Activated CD4-positive, alpha-beta memory T cell treated with anti-CD3 and anti-CD28 coated beads for 36 hours (primary cell): Measurements from ENCODE around the gene COL7A1. TPM values are rescaled to one million over a fixed set of nuclear protein-coding genes. Genes with fewer than 3 reads are reported as not detected.

Experiments
- CTCF ChIA-PET: fragments of 350-600 bp; sonication (Branson Sonifier 250); formaldehyde crosslinking; loops from one replicate; lab custom pipeline; 2021; ENCODE audit warnings: antibody characterized with exemption, inconsistent platforms; lab: Charles Lee
- POLR2A ChIA-PET: fragments of 350-600 bp; sonication (Branson Sonifier 250); formaldehyde crosslinking; loops from one replicate; lab custom pipeline; 2021; ENCODE audit warnings: antibody characterized with exemption; lab: Charles Lee
- DNase-seq: peaks from one replicate; pipeline ENCODE4 v3.0.0-alpha.2; 2020
- H3K27ac Mint-ChIP-seq: one replicate; pipeline ENCODE4 v1.8.0; 2021; ENCODE audit warnings: mixed read lengths
- H3K27me3 Mint-ChIP-seq: one replicate; pipeline ENCODE4 v1.8.0; 2021; ENCODE audit warnings: mixed read lengths
- H3K36me3 Mint-ChIP-seq: one replicate; pipeline ENCODE4 v1.8.0; 2021; ENCODE audit warnings: mixed read lengths
- H3K4me1 Mint-ChIP-seq: one replicate; pipeline ENCODE4 v1.8.0; 2021; ENCODE audit warnings: low read depth, mixed read lengths
- H3K4me3 Mint-ChIP-seq: one replicate; pipeline ENCODE4 v1.8.0; 2021; ENCODE audit warnings: mild to moderate bottlenecking, mixed read lengths
- H3K9me3 Mint-ChIP-seq: one replicate; pipeline ENCODE4 v1.8.0; 2021; ENCODE audit warnings: mixed read lengths
- intact Hi-C: fragments of 100-400 bp; cut with micrococcal nuclease; formaldehyde crosslinking; loops from one replicate; pipeline ENCODE4 v1.15.1; 2023
- total RNA-seq, 2 experiments: library from RNA; stranded (reverse); gene quantifications; one replicate each; pipeline ENCODE4 v1.2.3, GENCODE V29; 2021

The COL7A1 gene
- total RNA-seq, 2 experiments from 2014 or later = 1.1 TPM

DNA sequence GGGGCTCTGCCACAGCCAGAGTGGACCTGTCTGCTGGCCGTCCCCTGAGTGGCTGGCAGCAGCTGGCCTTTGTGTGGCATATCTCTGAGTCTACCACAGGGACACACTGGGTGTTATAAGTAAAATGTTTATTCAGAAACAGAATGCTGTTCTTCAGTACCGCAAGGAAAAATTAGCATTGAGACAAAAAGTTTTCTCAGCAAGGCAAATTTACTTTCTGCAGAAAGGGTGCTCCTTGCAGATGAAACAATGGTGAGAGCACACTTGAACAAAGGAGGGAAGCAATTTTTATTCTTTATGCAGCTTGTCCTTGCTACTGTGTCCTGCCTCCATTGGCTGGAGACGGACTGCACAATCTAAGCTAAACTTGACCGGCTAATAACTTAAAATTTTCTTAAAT lies 22.4 kb upstream of the COL7A1 start:
- ChIA-PET POLR2A (no interaction called here), CTCF (interaction anchor here (2.2 kb wide), 1 partner anchor 18 kb away, joined by 7 read pairs; the partner anchor contains the start of gene SLC26A6)
- Mint-ChIP-seq H3K4me1 (peaks cover 18% of the 10 kb centered on the region), H3K36me3 (peaks cover 17% of the 10 kb centered on the region), H3K27me3 (no peaks in the 10 kb centered on the region), H3K4me3 (no peak overlapping the region), H3K9me3 (peaks cover 23% of the 10 kb centered on the region), H3K27ac (no peak overlapping the region)
- DNase-seq = no peak
- intact Hi-C loops = no loop called here

DNA sequence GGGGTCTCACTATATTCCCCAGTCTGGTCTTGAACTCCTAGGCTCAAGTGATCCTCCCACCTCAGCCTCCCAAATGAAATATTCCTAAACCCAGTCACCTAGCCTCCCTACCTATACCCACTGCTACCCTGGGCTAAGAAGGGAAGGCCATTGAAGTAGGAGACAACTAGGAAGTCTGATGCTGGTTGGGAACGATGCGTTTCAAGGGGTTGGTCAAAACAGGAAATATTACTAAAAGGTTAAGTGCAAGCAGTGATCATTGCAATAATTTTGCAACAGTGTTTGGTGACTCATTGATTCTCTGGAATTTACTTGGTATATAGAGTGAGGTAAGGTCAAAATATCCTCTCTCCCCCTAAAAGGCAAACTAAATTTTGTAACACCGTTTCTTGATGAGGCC lies 18.9 kb upstream of the COL7A1 start:
- Mint-ChIP-seq H3K9me3 (peaks cover 22% of the 10 kb centered on the region), H3K4me1 (peaks cover 24% of the 10 kb centered on the region), H3K27ac (peak overlapping the region; percentile 97), H3K27me3 (no peaks in the 10 kb centered on the region), H3K4me3 (peak overlapping the region; percentile 56), H3K36me3 (peaks cover 22% of the 10 kb centered on the region)
- POLR2A ChIA-PET = interaction anchor here (0.6 to 1.3 kb wide), 3 partner anchors 11 to 57 kb away, joined by 3 to 4 read pairs (median 3); no protein-coding TSS in a partner anchor
- DNase-seq = peak; percentile 46
- intact Hi-C loops = loop anchor here (1.0 kb wide), 1 partner anchor 21 kb away; the partner anchor contains the start of gene SLC26A6
- CTCF ChIA-PET = interaction anchor here (1.1 to 5.0 kb wide), 4 partner anchors 21 to 178 kb away, joined by 3 to 38 read pairs (median 5); partner anchors contain the start of gene SLC26A6

- ChIA-PET CTCF (interaction anchor here (1.6 to 5.0 kb wide), 2 partner anchors 23 to 54 kb away, joined by 5 to 38 read pairs; partner anchors contain the start of gene SLC26A6), POLR2A (interaction anchor here (1.8 kb wide), 1 partner anchor 23 kb away, joined by 5 read pairs; the partner anchor contains the start of gene SLC26A6)
- DNase-seq = no peak
- Mint-ChIP-seq H3K9me3 (peaks cover 6% of the 10 kb centered on the region), H3K27me3 (no peaks in the 10 kb centered on the region), H3K36me3 (peaks cover 24% of the 10 kb centered on the region), H3K4me1 (peaks cover 37% of the 10 kb centered on the region), H3K4me3 (no peak overlapping the region), H3K27ac (peak overlapping the region; percentile 34)
- intact Hi-C loops = no loop called here
These were observed 17.2 kb upstream of the COL7A1 start for GRCh38 chr3:48612309-48612708.

DNA sequence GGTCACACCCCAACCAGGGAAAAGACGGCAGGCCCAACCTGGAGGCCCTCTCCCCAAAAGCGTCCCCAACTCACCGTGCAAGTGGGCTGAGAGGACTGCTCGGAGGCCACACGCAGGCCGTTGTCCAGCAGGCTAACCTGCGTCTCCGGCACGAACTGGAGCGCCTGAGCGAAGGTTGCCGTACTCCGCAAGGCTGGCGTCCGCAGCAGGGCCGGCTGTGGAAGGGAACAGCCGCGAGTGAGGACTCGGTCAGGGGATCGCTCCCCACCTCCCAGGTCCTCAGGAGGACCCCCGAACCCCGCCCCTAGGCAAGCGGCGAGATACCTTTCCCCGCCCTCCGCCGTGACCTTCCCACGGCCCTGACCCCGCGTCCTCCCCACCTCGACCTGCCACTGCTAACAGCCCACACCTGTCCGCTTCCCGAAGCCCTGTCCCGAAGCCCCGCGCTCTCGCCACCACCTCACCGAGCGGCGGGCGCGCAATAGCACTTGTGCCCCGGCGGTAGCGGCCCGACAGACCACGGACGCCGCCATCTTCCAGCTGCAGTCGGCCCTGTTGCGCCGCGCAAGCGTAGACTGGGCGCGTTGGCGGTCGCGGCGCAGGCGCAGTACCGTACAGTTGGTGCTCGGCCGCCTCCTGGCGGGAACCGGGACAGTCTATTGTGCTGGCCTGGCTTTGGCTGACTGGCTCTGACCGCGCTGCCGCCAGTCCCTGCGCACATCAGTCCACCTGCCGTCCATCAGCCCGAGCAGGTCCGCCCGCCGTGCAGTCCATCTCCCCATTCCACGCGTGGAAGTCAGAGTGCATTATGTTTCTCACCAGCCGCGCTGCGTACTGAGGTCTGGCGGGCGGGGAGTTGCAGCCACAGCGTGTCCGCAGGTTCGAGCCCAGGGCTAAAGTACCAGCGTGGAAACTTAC lies 14.2 kb upstream of the COL7A1 start, which contains the start of gene UQCRC1:
TSS of gene UQCRC1 (minus strand) at position 559 of the 918 bp plus-strand sequence. CDS start at position 533, 26 bp downstream.
- intact Hi-C loops = loop anchor here (1.0 kb wide), 3 partner anchors 26 to 52 kb away; partner anchors contain the start of gene SLC26A6
- CTCF ChIA-PET = interaction anchor here (0.6 to 5.0 kb wide), 10 partner anchors 15 to 210 kb away, joined by 3 to 38 read pairs (median 5); partner anchors contain the start of genes CELSR3 and SLC26A6

GRCh38 chr3:48607519-48607918 lies 12.4 kb upstream of the COL7A1 start:
- H3K27ac Mint-ChIP-seq = no peak overlapping the region
- peaks cover 36% of the 10 kb centered on the region for H3K36me3 Mint-ChIP-seq
- H3K4me3 Mint-ChIP-seq = no peak overlapping the region
- intact Hi-C loops = no loop called here
- peaks cover 19% of the 10 kb centered on the region for H3K4me1 Mint-ChIP-seq
- POLR2A ChIA-PET = no interaction called here
- peak; percentile 55 for DNase-seq
- no peaks in the 10 kb centered on the region for H3K27me3 Mint-ChIP-seq
- CTCF ChIA-PET = interaction anchor here (1.8 kb wide), 1 partner anchor 171 kb away, joined by 5 read pairs; no protein-coding TSS in a partner anchor
- no peaks in the 10 kb centered on the region for H3K9me3 Mint-ChIP-seq

More for the DNA sequence above, 14.2 kb upstream of the COL7A1 start, which contains the start of gene UQCRC1:
- H3K27me3 Mint-ChIP-seq = no peaks in the 10 kb centered on the region
- peaks cover 27% of the 10 kb centered on the region for H3K4me1 Mint-ChIP-seq
- peaks cover 28% of the 10 kb centered on the region for H3K36me3 Mint-ChIP-seq
- H3K4me3 Mint-ChIP-seq = peak within 1 kb of the TSS; percentile 99
- peak; percentile 95 for DNase-seq
- POLR2A ChIA-PET = interaction anchor here (1.0 kb wide), 2 partner anchors 12 to 26 kb away, joined by 3 to 7 read pairs; partner anchors contain the start of gene SLC26A6
- no peaks in the 10 kb centered on the region for H3K9me3 Mint-ChIP-seq
- H3K27ac Mint-ChIP-seq = peak within 1 kb of the TSS; percentile 90

GRCh38 chr3:48601622-48601994 lies 6.5 kb upstream of the COL7A1 start:
- intact Hi-C loops = no loop called here
- Mint-ChIP-seq H3K27me3 (no peaks in the 10 kb centered on the region), H3K27ac (no peak overlapping the region)

DNA sequence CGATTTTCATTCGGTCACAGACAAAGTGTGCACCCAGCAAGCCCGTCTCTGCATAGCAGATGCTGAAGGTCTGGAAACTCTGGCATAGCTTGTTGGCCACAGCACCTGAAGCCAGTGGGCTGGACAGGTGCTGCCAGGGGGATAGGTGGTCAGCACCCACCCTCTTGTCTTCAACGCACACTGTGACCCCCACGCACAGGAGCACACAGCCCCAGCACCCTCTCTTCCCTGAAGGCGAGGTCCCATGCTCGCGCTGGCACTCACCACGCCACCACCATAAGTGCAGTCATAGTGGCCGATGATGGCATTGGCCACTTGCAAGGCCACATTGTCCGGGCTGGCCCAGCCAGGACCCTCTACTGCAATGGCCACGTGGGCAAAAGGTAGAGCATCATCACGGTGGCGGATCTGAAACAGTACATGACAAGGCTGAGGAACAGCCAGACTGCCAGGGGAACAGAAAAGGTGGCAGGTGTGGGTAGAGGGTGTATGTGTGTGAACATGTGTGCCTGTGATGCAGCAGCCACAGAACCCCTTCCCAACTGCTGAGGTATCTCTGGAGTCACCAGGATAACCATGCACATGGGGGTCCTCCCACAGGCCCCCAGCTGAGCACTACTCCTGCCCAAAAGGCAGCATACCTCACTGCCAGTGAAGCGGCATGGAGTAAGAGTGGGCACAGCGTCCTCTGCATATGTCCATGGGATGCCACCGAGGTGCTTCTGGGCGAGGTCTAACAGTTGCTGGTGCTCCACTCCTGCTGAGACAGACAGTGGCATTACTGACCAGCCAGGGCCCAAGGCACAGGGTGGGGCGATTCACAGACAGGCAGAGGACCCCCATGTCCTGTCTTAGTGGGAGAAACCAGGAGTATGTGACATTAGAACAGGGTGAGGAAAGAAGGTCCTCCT lies 5.8 kb upstream of the COL7A1 start:
- no peak overlapping the region for H3K27ac Mint-ChIP-seq
- ChIA-PET POLR2A (no interaction called here), CTCF (no interaction called here)
- DNase-seq = no peak
- peaks cover 39% of the 10 kb centered on the region for H3K36me3 Mint-ChIP-seq
- H3K4me3 Mint-ChIP-seq = no peak overlapping the region
- H3K27me3 Mint-ChIP-seq = peaks cover 1% of the 10 kb centered on the region
- intact Hi-C loops = no loop called here
- no peaks in the 10 kb centered on the region for H3K4me1 Mint-ChIP-seq
- H3K9me3 Mint-ChIP-seq = no peaks in the 10 kb centered on the region

More at GRCh38 chr3:48601622-48601994, 6.5 kb upstream of the COL7A1 start:
- Mint-ChIP-seq H3K9me3 (no peaks in the 10 kb centered on the region), H3K36me3 (peaks cover 39% of the 10 kb centered on the region), H3K4me3 (no peak overlapping the region), H3K4me1 (no peaks in the 10 kb centered on the region)
- no peak for DNase-seq
- ChIA-PET POLR2A (no interaction called here), CTCF (no interaction called here)

DNA sequence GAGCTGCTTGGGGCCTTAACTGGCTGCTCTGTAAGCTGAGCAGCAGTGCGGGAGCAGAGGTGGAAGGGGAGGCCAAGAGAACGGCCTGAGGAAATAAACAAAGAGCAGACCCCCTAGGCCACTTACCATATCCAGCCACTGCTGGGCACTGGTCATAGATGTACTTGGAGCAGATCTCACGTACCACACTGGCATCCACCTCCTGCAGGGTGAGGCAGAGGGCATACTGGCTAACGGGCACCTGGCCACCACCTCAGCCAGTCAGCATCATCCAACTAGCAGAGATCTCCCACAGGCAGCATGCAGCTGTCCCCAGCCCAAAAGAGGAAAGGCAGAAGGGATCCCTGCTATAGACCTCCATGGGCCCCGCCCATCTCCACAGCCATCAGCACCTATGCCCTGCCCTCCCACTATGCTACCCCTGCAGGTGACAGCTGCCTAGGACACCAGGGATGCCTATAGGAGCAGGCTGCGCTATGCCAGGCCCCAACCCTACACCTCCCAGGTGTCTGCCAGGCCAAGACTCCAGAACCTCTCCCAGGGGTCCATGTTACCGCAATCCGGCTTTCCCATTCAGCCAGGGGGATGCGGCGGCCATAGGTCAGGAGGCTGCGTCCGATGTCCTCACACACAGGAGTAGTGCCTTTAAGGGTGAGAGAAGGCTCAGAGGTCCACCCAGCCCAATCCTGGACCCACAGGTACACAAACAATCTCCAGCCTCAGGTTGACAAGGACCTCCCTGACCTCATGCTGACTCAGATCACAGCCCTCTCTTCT lies 4.6 kb upstream of the COL7A1 start:
- Mint-ChIP-seq H3K36me3 (peaks cover 33% of the 10 kb centered on the region), H3K27ac (no peak overlapping the region), H3K9me3 (no peaks in the 10 kb centered on the region), H3K4me1 (no peaks in the 10 kb centered on the region), H3K27me3 (peaks cover 1% of the 10 kb centered on the region), H3K4me3 (no peak overlapping the region)
- intact Hi-C loops = no loop called here
- ChIA-PET POLR2A (no interaction called here), CTCF (interaction anchor here (0.6 kb wide), 1 partner anchor 43 kb away, joined by 3 read pairs; no protein-coding TSS in a partner anchor)
- no peak for DNase-seq

- Mint-ChIP-seq H3K27me3 (peaks cover 6% of the 10 kb centered on the region), H3K27ac (no peak overlapping the region), H3K4me3 (no peak overlapping the region), H3K4me1 (peaks cover 5% of the 10 kb centered on the region), H3K9me3 (no peaks in the 10 kb centered on the region), H3K36me3 (peaks cover 29% of the 10 kb centered on the region)
- CTCF ChIA-PET = interaction anchor here (0.6 kb wide), 1 partner anchor 42 kb away, joined by 3 read pairs; no protein-coding TSS in a partner anchor
- no peak for DNase-seq
- POLR2A ChIA-PET = interaction anchor here (1.0 kb wide), 1 partner anchor 9 kb away, joined by 3 read pairs; no protein-coding TSS in a partner anchor
- intact Hi-C loops = no loop called here
These were observed 4.0 kb upstream of the COL7A1 start for GRCh38 chr3:48599077-48599501.

- Mint-ChIP-seq H3K36me3 (peaks cover 25% of the 10 kb centered on the region), H3K4me1 (peaks cover 5% of the 10 kb centered on the region), H3K4me3 (no peak overlapping the region), H3K27ac (no peak overlapping the region), H3K27me3 (peaks cover 8% of the 10 kb centered on the region), H3K9me3 (no peaks in the 10 kb centered on the region)
- intact Hi-C loops = no loop called here
- POLR2A ChIA-PET = interaction anchor here (1.0 kb wide), 1 partner anchor 9 kb away, joined by 3 read pairs; no protein-coding TSS in a partner anchor
- no peak for DNase-seq
- CTCF ChIA-PET = no interaction called here
These were observed 3.4 kb upstream of the COL7A1 start for GRCh38 chr3:48598323-48599076.
